ENCODE results near the gene LATS1. TPM values are rescaled to one million over a fixed set of nuclear protein-coding genes. Genes with fewer than 3 reads are reported as not detected.

The LATS1 gene
- total RNA-seq, 1 donor from 2014 or later = 25.3 TPM

- no peaks in the 10 kb centered on the region for H3K36me3 Mint-ChIP-seq (ENCODE audit: low read depth, unreplicated experiment)
- peaks cover 8% of the 10 kb centered on the region for H3K27me3 Mint-ChIP-seq (ENCODE audit: unreplicated experiment)
- peak overlapping the region; percentile 93 for H3K27ac Mint-ChIP-seq (ENCODE audit: unreplicated experiment)
- no peak for DNase-seq (ENCODE audit: low spot score)
- no peaks in the 10 kb centered on the region for H3K9me3 Mint-ChIP-seq (ENCODE audit: unreplicated experiment)
- no peak for TF ChIP-seq CTCF (IDR thresholded peaks at IDR 0.05; ENCODE audit: unreplicated experiment)
- peaks cover 20% of the 10 kb centered on the region for H3K4me1 Mint-ChIP-seq (ENCODE audit: unreplicated experiment)
- H3K4me3 Mint-ChIP-seq (ENCODE audit: unreplicated experiment) = peak overlapping the region; percentile 97
Observed at GRCh38 chr6:149717255-149717587, 680 bp downstream of the LATS1 start.

- DNase-seq (ENCODE audit: low spot score) = no peak
- no peak for TF ChIP-seq CTCF (IDR thresholded peaks at IDR 0.05; ENCODE audit: unreplicated experiment)
- H3K27me3 Mint-ChIP-seq (ENCODE audit: unreplicated experiment) = peaks cover 8% of the 10 kb centered on the region
- no peak overlapping the region for H3K27ac Mint-ChIP-seq (ENCODE audit: unreplicated experiment)
- H3K36me3 Mint-ChIP-seq (ENCODE audit: low read depth, unreplicated experiment) = no peaks in the 10 kb centered on the region
- peaks cover 20% of the 10 kb centered on the region for H3K4me1 Mint-ChIP-seq (ENCODE audit: unreplicated experiment)
- no peaks in the 10 kb centered on the region for H3K9me3 Mint-ChIP-seq (ENCODE audit: unreplicated experiment)
- peak overlapping the region; percentile 97 for H3K4me3 Mint-ChIP-seq (ENCODE audit: unreplicated experiment)
Observed at GRCh38 chr6:149716181-149716963, 1.5 kb downstream of the LATS1 start.

- TF ChIP-seq CTCF (IDR thresholded peaks at IDR 0.05; ENCODE audit: unreplicated experiment) = no peak
- no peak overlapping the region for H3K4me3 Mint-ChIP-seq (ENCODE audit: unreplicated experiment)
Observed at GRCh38 chr6:149714442-149714841, 3.5 kb downstream of the LATS1 start.

GRCh38 chr6:149711711-149712110, 6.2 kb downstream of the LATS1 start:
- no peak for TF ChIP-seq CTCF (IDR thresholded peaks at IDR 0.05; ENCODE audit: unreplicated experiment)
- H3K9me3 Mint-ChIP-seq (ENCODE audit: unreplicated experiment) = no peaks in the 10 kb centered on the region
- no peak overlapping the region for H3K27ac Mint-ChIP-seq (ENCODE audit: unreplicated experiment)
- H3K27me3 Mint-ChIP-seq (ENCODE audit: unreplicated experiment) = no peaks in the 10 kb centered on the region
- H3K4me1 Mint-ChIP-seq (ENCODE audit: unreplicated experiment) = peaks cover 24% of the 10 kb centered on the region
- no peak for DNase-seq (ENCODE audit: low spot score)
- no peak overlapping the region for H3K4me3 Mint-ChIP-seq (ENCODE audit: unreplicated experiment)
- H3K36me3 Mint-ChIP-seq (ENCODE audit: low read depth, unreplicated experiment) = peaks cover 4% of the 10 kb centered on the region

More at GRCh38 chr6:149714442-149714841, 3.5 kb downstream of the LATS1 start:
- DNase-seq (ENCODE audit: low spot score) = no peak
- Mint-ChIP-seq H3K27ac (ENCODE audit: unreplicated experiment) (no peak overlapping the region), H3K36me3 (ENCODE audit: low read depth, unreplicated experiment) (peaks cover 4% of the 10 kb centered on the region), H3K4me1 (ENCODE audit: unreplicated experiment) (peaks cover 29% of the 10 kb centered on the region), H3K9me3 (ENCODE audit: unreplicated experiment) (no peaks in the 10 kb centered on the region), H3K27me3 (ENCODE audit: unreplicated experiment) (peaks cover 8% of the 10 kb centered on the region)

- DNase-seq (ENCODE audit: low spot score) = no peak
- TF ChIP-seq CTCF (IDR thresholded peaks at IDR 0.05; ENCODE audit: unreplicated experiment) = no peak
- Mint-ChIP-seq H3K36me3 (ENCODE audit: low read depth, unreplicated experiment) (no peaks in the 10 kb centered on the region), H3K27me3 (ENCODE audit: unreplicated experiment) (no peaks in the 10 kb centered on the region), H3K9me3 (ENCODE audit: unreplicated experiment) (no peaks in the 10 kb centered on the region), H3K27ac (ENCODE audit: unreplicated experiment) (no peak overlapping the region), H3K4me1 (ENCODE audit: unreplicated experiment) (no peaks in the 10 kb centered on the region), H3K4me3 (ENCODE audit: unreplicated experiment) (no peak overlapping the region)
Observed at GRCh38 chr6:149701714-149702113, 16.2 kb downstream of the LATS1 start.

Measured in endothelial cell (in vitro differentiated cells).